ENCODE data around the gene APPBP2. TPM values are rescaled to one million over a fixed set of nuclear protein-coding genes. Genes with fewer than 3 reads are reported as not detected.
"Not testable (repeated sequence)": the region's sequence is repeated elsewhere in the genome, so short reads cannot be mapped to it uniquely, and the experiment has no call there.

Gene APPBP2, protein sequence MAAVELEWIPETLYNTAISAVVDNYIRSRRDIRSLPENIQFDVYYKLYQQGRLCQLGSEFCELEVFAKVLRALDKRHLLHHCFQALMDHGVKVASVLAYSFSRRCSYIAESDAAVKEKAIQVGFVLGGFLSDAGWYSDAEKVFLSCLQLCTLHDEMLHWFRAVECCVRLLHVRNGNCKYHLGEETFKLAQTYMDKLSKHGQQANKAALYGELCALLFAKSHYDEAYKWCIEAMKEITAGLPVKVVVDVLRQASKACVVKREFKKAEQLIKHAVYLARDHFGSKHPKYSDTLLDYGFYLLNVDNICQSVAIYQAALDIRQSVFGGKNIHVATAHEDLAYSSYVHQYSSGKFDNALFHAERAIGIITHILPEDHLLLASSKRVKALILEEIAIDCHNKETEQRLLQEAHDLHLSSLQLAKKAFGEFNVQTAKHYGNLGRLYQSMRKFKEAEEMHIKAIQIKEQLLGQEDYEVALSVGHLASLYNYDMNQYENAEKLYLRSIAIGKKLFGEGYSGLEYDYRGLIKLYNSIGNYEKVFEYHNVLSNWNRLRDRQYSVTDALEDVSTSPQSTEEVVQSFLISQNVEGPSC
- 15.1 and 15.2 TPM in 2 replicates for total RNA-seq (2014; rRNA removed; shearing (Covaris generic))

DNA sequence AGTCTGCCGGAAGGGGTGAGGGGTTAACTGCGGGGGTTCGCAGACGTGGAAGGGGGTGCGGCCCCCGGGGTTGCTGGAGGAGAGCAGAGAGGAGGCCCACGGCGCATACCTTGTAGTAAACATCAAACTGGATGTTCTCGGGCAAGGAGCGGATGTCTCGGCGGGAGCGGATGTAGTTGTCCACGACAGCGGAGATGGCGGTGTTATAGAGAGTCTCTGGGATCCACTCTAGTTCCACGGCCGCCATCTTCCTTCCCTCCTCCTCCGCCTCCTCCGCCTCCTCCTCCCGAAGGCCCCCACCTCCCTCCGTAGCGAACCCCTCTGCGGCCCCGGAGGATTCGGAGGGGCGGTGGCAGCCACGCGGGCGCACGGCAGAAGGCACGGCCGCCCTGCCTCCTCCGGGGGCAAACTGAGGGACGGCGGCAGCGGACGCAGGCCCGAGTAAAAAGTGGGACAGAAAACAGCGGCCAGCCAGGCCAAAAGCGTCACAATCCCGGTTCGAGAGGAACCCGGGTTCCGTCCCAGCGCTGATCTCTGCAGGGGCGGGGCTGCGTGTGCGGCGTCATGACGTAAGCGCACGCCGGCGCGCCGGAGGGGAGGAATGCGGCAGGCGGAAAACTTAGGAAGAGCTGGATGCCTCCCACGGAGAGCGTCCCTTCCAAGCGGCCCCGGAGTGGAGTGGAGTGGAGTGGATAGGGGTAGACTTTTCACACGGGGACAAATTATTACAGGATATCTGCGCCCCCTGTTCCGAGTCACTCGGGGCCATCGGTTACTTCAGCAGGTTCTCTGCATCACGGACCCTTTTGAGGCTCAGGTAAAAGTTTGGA, at the start of gene APPBP2:
Gene APPBP2, minus strand, starts transcription at position 558 of the 830 bp plus-strand sequence. Its CDS starts 311 bp downstream, at position 247.
- peak; percentile 90 for DNase-seq (ENCODE audit: low read depth)

DNA sequence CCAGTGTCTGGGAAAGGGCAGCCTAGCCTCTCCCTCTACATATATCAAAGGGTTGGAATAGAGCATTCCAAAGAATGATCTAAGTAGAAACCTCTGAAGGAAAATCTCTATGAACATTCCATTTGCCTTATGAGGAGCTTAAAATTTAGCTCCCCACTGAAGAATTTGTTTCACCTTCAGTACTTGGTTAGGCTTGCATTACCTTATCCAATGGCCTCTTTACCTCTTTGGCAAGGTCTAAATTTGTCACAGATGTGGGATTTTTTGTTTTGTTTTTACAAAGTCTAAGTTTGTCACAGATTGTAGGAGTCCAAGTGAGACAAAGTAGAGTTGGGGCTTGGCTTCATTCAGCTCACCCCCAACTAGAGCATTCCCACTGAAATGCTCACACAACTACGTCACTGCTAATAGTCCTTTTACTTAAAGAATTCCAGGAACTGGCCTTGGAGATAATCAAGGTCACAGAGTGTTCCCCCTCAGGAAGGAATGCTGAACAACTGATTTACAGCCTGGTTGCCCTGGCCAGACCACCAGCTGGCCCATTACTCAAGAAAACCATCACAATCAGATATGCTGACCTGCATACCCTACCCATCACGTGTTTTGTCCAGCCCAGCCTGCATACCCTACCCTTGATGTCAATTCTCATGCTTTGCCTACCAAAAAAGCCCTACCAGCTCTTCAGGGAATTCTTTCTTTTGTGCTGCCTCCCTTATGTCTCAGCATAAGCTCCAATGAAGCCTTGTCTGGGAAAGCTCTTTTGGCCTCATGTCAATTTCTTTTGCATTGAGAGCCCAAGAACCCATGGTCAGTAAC, 47.4 kb upstream of the APPBP2 start:
- no peak for DNase-seq (ENCODE audit: low read depth)

DNA sequence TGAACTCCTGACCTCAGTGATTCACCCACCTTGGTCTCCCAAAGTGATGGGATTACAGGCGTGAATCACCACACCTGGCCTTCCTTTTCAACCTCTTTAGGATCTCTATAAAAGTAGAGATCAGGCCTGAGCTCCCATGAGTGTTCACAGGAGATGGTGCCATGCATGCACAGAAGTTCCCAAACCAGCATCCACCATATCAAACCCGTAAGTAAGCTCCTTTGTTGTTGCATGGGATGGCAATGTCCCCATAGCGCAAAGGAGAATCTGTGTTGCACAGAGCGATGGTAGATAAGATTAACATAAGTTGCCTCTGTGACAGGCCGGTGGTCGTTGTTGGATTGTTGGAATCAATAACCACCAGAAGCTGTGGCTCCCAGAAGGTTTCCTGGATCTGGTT, 39.2 kb upstream of the APPBP2 start:
- no peak for DNase-seq (ENCODE audit: low read depth)

DNA sequence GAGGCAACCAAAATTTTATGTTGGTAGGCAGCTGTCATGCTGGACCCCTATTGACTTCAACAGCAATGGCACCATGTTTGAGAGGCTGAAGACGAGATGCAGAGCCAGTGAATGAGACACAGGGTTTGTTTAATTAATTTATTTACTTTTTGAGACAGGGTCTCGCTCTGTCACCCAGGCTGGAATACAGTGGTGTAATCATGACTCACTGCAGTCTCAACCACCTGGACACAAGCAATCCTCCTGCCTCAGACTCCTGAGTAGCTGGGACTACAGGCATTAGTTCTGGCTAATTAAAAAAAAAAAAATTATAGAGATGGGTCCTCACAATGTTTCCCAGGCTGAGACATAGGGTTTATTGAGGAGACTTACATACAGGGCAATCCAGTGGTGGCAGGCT, 37.7 kb upstream of the APPBP2 start:
- peak; percentile 10 for DNase-seq (ENCODE audit: low read depth)

DNA sequence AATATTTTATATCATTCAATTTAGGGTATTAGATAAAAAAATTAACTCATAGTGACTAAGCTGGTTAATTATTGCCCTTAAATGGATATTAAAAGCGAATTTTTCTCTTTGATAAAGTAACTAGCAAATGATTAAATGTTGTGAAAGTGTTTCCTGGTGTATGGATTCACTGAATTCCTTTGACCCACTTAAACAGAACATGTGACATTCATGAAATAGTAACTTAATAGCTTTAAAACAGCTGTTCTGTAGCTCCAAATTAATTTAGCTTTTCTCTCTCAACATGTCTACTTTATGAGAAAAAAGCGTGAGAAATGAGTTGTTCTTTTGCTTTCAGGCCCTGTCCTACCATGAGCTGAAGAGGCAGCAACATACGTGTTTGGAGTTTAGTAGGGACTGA, 36.4 kb upstream of the APPBP2 start:
- DNase-seq (ENCODE audit: low read depth): no peak

DNA sequence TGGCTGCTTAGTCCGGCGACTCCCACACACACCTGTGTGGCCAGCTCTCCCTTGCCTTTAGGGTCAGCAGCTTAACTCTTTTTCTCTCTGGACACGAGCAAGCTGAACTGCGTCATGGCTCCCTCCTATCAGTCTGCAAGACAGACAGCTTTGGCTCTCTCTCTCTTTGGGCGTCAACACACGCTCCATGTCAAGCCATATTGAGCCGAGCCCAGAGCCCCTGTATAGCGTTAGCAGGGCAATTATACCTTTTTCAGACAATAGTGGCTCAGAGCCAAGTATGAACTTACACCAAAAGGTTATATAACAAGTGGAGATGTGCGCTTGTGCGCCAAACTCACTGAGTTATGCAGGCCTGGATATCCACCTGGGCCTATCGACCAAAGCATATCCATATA, 34.8 kb upstream of the APPBP2 start:
- no peak for DNase-seq (ENCODE audit: low read depth)

DNA sequence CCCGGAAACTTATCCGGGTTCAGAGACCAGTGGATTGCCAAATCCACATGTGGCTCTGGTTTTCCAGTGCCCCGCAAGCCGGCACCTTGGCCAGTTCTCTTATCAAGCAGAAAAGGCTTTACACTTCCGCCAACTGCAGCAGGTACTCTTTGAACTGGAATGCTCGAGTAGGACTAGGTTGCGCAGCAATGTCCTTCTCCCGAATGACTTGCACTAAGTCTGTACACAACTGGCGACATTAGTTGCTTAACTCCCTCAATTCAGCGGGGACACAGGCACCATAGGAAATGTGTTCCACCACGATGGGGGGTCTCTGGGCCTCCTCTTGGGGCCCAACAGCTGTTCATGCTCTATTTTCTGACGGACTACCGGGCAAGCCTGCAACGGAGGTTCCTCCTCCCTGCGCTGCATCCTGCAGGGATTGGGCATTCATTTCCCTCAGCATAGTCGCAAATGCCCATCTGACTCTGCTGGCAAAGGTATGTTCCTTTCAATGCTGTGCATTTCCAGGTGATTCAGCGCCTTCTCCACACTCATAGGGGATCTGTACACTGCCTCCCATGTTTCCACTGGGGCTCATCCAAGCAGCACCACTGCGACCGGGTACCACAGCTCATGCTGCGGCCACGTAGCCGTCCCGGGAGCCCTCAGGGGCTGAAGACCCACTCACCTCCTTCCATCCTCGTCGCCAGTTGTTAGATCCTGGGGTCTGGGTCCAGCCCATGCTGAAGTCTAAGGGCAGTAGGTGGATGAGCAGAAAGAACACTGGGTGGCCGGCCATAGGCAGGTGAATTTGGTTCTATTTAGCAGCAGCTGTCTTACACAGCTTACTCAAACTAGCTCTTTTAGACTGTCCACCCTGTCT, 34.2 kb upstream of the APPBP2 start:
- DNase-seq (ENCODE audit: low read depth): no peak

DNA sequence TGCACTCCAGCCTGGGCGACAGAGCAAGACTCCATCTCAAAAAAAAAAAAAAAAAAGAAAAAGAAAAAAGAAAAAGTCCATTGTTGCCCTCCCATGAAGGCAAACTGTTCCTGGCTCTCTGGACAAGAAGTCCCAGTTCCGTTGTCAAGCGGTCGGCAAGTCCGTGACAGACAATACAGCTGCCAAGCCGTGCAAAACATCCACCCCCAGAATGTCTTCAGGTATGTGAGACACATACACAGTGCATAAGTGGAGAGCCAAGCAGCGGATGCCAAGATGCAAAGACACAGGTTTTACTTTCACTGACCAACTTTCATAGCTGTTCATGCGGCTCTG, 33.6 kb upstream of the APPBP2 start:
- no peak for DNase-seq (ENCODE audit: low read depth)

DNA sequence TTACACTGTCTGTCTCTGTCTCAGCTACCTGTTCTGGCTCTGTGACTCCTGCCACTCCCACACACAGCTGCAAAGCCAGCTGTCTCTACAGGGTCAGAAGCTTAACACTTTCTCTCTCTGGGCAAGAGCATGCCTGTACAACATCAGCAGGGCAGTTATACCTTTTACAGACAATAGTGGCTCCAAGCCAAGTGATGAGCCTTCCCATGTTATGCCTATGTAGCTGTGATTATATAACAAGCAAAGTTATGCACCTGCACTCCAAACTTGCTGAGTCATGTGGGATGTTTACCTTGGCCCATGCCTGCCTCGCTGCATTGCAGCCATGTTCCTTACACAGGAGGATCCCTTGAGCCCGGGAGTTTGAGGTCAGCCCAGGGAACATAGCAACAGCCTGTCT, 31.8 kb upstream of the APPBP2 start:
- no peak for DNase-seq (ENCODE audit: low read depth)

DNA sequence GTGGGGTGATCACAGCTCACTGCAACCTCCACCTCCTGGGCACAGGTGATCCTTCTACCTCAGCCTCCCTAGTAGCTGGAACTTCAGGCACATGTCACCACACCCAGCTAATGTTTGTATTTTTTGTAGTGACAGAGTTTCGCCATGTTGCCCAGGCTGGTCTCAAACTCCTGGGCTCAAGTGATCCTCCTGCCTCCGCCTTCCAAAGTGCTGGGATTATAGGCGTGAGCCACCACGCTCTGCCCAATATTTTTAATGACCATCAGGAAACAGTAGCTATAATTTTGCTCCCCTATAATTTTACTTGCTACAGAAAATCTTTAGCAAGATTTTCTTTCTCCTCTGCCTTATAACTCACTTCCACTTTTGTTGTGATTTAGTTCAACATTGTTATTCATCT, 29.7 kb upstream of the APPBP2 start:
- no peak for DNase-seq (ENCODE audit: low read depth)

DNA sequence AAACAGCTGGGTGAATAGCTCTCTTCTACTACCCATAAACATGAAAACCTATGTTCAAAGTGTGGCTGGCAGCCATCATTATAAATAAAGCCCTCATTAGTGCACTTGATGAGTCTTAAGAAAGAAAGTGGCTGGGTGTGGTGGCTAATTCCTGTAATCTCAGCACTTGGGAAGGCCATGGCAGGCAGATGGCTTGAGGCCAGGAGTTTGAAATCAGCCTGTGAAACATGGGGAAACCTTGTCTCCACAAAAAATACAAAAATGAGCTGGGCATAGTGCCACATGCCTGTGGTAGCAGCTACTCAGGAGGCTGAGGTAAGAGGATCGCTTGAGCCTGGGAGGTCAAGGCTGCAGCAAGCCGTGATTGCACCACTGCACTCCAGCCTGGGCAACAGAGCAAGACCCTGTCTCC, 28.3 kb upstream of the APPBP2 start:
- DNase-seq (ENCODE audit: low read depth): peak; percentile 62

DNA sequence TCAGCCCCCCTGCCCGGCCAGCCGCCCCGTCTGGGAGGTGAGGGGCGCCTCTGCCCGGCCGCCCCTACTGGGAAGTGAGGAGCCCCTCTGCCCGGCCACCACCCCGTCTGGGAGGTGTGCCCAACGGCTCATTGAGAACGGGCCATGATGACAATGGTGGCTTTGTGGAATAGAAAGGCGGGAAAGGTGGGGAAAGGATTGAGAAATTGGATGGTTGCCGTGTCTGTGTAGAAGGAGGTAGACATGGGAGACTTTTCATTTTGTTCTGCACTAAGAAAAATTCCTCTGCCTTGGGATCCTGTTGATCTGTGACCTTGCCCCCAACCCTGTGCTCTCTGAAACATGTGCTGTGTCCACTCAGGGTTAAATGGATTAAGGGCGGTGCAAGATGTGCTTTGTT, 26.2 kb upstream of the APPBP2 start:
- not testable (repeated sequence) for DNase-seq (ENCODE audit: low read depth)

DNA sequence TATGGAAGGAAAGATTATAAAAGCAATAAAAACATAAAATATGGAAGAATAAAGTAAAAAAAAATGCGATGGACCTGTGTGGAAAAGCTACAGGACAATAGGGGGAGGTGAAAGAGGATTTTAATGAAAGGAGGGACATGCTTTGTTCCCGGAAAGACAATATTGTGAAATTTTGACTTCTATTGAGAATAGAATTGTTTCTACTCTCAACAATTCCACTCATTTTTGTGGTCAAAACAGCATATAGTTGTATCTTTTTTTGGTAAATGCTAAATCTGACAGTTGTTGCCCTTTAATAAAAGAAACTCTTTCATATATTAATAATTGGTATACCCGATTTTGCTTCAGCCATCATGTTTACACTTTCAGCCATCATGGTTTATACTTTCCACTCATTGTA, 22.9 kb upstream of the APPBP2 start:
- no peak for DNase-seq (ENCODE audit: low read depth)

DNA sequence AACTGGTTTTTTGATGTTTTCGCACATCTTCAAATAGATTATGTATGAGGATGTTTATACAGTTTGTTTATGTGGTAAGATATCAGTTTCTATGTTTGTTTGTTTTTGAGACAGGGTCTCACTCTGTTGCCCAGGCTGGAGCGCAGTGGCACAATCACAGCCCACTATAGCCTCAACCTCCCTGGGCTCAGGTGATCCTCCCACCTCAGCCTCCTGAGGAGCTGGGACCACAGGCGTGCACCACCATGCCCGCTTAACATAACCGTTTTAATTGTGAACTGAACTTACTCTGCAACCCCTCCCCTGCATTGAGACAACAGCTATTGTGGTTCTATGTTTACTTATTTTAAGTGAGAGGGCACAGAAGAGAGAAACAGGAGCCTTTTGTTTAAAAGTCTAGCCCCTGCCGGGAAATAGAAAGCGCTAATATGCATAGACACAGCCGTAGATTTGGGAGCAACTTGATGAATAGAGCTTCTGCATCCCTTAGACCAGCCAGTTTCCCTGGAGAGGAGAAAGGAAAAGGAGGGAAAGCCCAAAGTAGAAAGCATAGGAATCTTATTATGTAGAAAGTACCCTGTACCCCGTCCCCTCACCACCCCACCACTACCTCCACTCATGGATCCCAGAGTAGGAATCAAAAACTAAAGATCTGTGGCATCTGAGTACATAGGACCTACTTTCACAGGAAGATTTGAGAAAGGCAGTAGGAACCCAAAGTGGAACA, 19.6 kb upstream of the APPBP2 start:
- DNase-seq (ENCODE audit: low read depth): no peak

DNA sequence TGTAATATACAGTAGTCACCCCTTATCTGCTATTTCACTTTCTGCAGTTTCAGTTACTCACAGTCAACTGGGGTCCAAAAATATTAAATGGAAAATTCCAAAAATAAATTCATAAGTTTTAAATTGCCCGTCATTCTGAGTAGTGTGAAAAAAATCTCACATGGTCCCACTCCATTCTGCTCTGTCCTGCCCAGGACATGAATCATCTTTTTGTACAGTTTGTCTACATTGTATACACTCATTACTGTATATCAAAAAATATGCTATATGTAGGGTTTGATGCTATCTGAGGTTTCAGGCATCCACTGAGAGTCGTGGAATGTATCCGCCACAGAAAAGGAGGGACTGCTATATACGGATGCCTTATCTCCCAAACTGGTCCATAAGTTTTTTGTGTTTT, 16.0 kb upstream of the APPBP2 start:
- no peak for DNase-seq (ENCODE audit: low read depth)

DNA sequence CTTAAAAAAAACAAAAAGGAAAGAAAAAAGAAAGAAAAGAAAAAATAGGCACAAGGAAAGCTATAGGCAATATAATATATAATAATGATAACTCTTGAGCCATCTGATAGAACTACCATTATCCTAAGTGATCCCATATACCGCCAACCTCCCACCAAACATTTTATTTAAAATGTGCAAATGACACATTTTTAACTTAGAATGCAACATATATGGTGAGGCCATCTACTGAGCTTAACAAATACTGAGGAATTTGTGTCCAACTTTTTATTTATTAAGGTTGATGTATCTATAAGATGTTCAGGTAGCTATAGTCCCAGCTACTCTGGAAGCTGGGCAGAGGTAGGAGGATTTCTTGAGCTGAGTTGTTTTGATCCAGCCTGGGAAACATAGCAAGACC, 14.4 kb upstream of the APPBP2 start:
- DNase-seq (ENCODE audit: low read depth): no peak

DNA sequence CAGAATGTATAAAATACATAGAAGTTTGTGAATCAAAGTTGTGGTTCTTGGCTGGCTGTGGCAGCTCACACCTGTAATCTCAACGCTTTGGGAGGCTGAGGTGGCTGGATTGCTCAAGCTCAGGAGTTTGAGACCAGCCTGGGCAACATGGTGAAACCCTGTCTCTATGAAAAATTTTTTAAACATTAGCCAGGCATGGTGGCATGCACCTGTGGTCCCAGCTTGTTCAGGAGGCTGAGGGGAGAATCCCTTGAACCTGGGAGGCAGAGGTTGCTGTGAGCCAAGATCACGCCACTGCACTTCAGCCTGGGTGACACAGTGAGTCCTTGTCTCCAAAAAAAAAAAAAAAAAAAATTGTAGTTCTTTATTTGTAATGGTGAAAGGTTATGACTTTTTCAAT, 13.8 kb upstream of the APPBP2 start:
- DNase-seq (ENCODE audit: low read depth): no peak

DNA sequence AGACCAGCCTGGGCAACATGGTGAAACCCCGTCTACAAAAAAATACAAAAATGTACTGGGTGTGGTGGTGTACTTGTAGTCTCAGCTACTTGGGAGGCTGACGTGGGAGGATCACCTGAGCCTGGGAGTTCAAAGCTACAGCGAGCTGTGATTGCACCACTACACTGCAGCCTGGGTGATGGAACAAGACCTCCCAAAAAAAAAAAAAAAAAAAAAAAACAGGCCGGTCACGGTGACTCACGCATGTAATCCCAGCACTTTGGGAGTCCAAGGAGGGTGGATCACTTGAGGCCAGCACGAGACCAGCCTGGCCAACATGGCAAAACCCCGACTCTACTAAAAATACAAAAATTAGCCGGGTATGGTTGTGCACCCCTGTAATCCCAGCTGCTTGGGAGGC, 12.7 kb upstream of the APPBP2 start:
- DNase-seq (ENCODE audit: low read depth): no peak

DNA sequence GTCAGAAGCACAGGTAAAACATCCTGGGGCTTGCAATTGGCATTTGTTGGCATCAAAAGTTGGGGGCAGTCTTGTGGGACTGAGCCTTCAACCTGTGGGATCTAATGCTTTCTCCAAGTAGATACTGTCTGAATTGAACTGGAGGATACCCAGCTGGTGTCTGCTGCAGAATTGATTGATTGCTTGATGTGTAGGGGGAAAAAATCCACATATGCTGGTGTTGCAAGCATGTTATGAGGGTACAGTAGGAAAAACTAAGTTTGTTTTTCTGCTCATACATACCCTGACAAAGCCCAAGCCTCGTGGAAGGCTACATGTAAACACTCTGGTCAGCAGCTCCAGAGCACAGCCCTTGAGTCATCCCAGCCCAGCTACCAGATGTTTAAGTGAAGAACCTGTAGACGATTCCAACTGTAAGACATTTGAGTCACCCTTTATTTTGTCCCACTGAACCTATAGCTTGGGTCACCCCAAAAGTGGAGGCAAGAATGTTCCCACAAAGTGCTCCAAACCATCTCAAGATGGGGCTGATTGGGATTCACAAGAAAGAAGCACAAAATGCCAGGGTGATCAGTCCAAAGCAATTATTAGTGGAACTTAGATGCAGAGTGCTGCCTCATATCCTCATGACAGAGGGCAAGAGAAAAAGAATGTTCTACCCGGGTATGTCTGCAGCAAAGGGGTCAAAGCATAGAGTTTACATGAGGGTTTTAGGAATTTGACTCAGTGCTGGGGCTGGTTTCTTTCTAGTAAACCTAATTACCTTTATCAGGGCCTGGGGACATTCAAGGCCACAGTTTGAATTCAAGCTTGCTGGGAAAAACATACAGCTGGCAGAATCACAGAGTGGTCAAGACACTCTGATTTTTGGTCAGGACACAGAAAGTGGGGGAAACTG, 9.6 kb upstream of the APPBP2 start:
- DNase-seq (ENCODE audit: low read depth): no peak

Data from Daoy (cell line).